ENCODE data around the gene ALS2.

DNA sequence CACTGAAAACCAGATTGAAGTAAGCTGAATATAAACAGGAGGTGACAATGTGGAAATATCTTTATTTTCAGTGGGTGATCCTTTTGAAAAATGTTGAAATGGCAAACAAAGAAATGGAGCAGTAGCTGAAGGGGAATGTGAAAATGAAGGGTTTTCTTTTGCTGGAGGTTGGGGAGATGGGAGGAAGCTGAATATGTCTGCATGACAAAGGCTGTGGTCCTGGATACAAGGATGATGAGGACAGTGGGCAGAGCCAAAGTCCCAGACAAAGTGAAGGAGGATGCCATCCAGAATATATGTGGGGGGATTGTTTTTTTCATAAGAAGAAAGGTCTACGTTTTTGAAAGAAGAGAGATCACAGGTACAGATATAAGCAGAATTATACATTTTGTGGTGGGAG lies 6.7 kb downstream of the ALS2 start:
- TF ChIP-seq, protein P1, sequence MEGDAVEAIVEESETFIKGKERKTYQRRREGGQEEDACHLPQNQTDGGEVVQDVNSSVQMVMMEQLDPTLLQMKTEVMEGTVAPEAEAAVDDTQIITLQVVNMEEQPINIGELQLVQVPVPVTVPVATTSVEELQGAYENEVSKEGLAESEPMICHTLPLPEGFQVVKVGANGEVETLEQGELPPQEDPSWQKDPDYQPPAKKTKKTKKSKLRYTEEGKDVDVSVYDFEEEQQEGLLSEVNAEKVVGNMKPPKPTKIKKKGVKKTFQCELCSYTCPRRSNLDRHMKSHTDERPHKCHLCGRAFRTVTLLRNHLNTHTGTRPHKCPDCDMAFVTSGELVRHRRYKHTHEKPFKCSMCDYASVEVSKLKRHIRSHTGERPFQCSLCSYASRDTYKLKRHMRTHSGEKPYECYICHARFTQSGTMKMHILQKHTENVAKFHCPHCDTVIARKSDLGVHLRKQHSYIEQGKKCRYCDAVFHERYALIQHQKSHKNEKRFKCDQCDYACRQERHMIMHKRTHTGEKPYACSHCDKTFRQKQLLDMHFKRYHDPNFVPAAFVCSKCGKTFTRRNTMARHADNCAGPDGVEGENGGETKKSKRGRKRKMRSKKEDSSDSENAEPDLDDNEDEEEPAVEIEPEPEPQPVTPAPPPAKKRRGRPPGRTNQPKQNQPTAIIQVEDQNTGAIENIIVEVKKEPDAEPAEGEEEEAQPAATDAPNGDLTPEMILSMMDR (IDR thresholded peaks at IDR 0.05), result no peak
- TF ChIP-seq POLR2A (IDR thresholded peaks at IDR 0.05) (no peak), POLR2AphosphoS5 (IDR thresholded peaks at IDR 0.05) (no peak)

All from suprapubic skin (tissue), 4 donors.